ENCODE measurements around the gene MYCBPAP. TPM values are rescaled to one million over a fixed set of nuclear protein-coding genes. Genes with fewer than 3 reads are reported as not detected.

Gene MYCBPAP
- total RNA-seq, 4 donors from 2014 or later, result 0.38 to 2.3 (median 0.54) TPM

- peak within 1 kb of the TSS; percentile 66 for H3K4me3 ChIP-seq (ENCODE audit: low read depth, poor library complexity, severe bottlenecking)
- peak; percentile 75 to 97 for DNase-seq (ENCODE audit: low spot score in 2 of 2)
- intact Hi-C loops (cut with DNase I; ENCODE audit: low total_unique reads), result loop anchor here (10.0 kb wide), 2 partner anchors 114 to 284 kb away; no protein-coding TSS in a partner anchor
- TF ChIP-seq POLR2A (IDR thresholded peaks at IDR 0.05) (no peak), CTCF (IDR thresholded peaks at IDR 0.05) (peak in 2 of 3 donors; percentile 14 to 28)
- WGBS, 2 donors, result 3% methylated on average over 22 to 69 of the region's 75 CpGs
Observed at GRCh38 chr17:50478391-50479381, 29.6 kb upstream of the MYCBPAP start, which contains the start of gene RSAD1. RSAD1 (plus strand) TSS chr17:50478860; CDS start chr17:50478885, 25 bp downstream.

GRCh38 chr17:50479522-50480141, 28.6 kb upstream of the MYCBPAP start:
- intact Hi-C loops (cut with DNase I; ENCODE audit: low total_unique reads), result loop anchor here (5.0 to 10.0 kb wide), 5 partner anchors 55 to 285 kb away; partner anchors contain the start of gene EPN3
- DNase-seq (ENCODE audit: low spot score in 2 of 2), result peak; percentile 73 to 94
- TF ChIP-seq POLR2A (IDR thresholded peaks at IDR 0.05), result no peak
- no peak for TF ChIP-seq CTCF (IDR thresholded peaks at IDR 0.05)
- H3K4me3 ChIP-seq (ENCODE audit: low read depth, poor library complexity, severe bottlenecking), result no peak overlapping the region
- WGBS, 2 donors, result 20 to 27% methylated on average over 13 to 14 of the region's 19 CpGs

- intact Hi-C loops (cut with DNase I; ENCODE audit: low total_unique reads), result loop anchor here (5.0 to 10.0 kb wide), 3 partner anchors 55 to 217 kb away; partner anchors contain the start of gene EPN3
- WGBS, 2 donors, result 77 to 79% methylated on average over 7 of the region's 7 CpGs
- TF ChIP-seq CTCF (IDR thresholded peaks at IDR 0.05), result no peak
- no peak for TF ChIP-seq POLR2A (IDR thresholded peaks at IDR 0.05)
- H3K4me3 ChIP-seq (ENCODE audit: low read depth, poor library complexity, severe bottlenecking), result no peak overlapping the region
- DNase-seq (ENCODE audit: low spot score in 2 of 2), result no peak
Observed at GRCh38 chr17:50480142-50480764, 28.0 kb upstream of the MYCBPAP start.

GRCh38 chr17:50480854-50481490, 27.3 kb upstream of the MYCBPAP start:
- WGBS, 2 donors, result 87% methylated on average over 2 of the region's 2 CpGs
- TF ChIP-seq CTCF (IDR thresholded peaks at IDR 0.05) (no peak), POLR2A (IDR thresholded peaks at IDR 0.05) (no peak)
- no peak for DNase-seq (ENCODE audit: low spot score in 2 of 2)
- intact Hi-C loops (cut with DNase I; ENCODE audit: low total_unique reads), result loop anchor here (5.0 to 10.0 kb wide), 3 partner anchors 54 to 216 kb away; partner anchors contain the start of gene EPN3
- no peak overlapping the region for H3K4me3 ChIP-seq (ENCODE audit: low read depth, poor library complexity, severe bottlenecking)

- intact Hi-C loops (cut with DNase I; ENCODE audit: low total_unique reads), result loop anchor here (5.0 to 10.0 kb wide), 3 partner anchors 53 to 216 kb away; partner anchors contain the start of gene EPN3
- no peak for TF ChIP-seq POLR2A (IDR thresholded peaks at IDR 0.05)
- no peak for TF ChIP-seq CTCF (IDR thresholded peaks at IDR 0.05)
- no peak overlapping the region for H3K4me3 ChIP-seq (ENCODE audit: low read depth, poor library complexity, severe bottlenecking)
- WGBS, 2 donors, result 83 to 87% methylated on average over 4 of the region's 4 CpGs
- DNase-seq (ENCODE audit: low spot score in 2 of 2), result no peak
Observed at GRCh38 chr17:50481648-50482047, 26.6 kb upstream of the MYCBPAP start.

All from lower leg skin (tissue), 4 donors.